ENCODE measurements around the gene CHMP2A. TPM values are rescaled to one million over a fixed set of nuclear protein-coding genes. Genes with fewer than 3 reads are reported as not detected.

CHMP2A gene
- total and polyA plus RNA-seq, 2 experiments from 2014 or later: 88.6 to 186 TPM

- Histone ChIP-seq H3K9ac (no peak overlapping the region), H3K4me2 (ENCODE audit: unreplicated experiment) (no peak overlapping the region), H3K9me3 (ENCODE audit: low read depth) (no peaks in the 10 kb centered on the region), H3K4me1 (ENCODE audit: insufficient read depth) (no peaks in the 10 kb centered on the region), H2AFZ (no peak overlapping the region), H3K27ac (no peak overlapping the region), H3K27me3 (replicated peaks; ENCODE audit: insufficient read depth) (peaks cover 7% of the 10 kb centered on the region; the same call in 1 of the 2 replicates), H4K20me1 (ENCODE audit: insufficient read depth) (no peaks in the 10 kb centered on the region), H3K79me2 (ENCODE audit: insufficient read depth) (no peaks in the 10 kb centered on the region), H3K36me3 (ENCODE audit: low read depth) (no peaks in the 10 kb centered on the region), H3K4me3 (no peak overlapping the region), H3F3A (ENCODE audit: insufficient read depth) (no peaks in the 10 kb centered on the region), H3K9me2 (ENCODE audit: insufficient read depth) (no peaks in the 10 kb centered on the region)
- in situ Hi-C loops (cut with MboI): no loop called here
- no peak for TF ChIP-seq EZH2phosphoT487 (IDR thresholded peaks at IDR 0.05; ENCODE audit: insufficient read depth, low read depth)
- TF ChIP-seq EZH2 (IDR thresholded peaks at IDR 0.05; ENCODE audit: insufficient read depth, poor library complexity, severe bottlenecking): no peak
- WGBS, 2 experiments (ENCODE audit: low coverage in 1 of 2, low lambda C conversion rate in 2 of 2, missing lambda C conversion rate in 2 of 2): 33 to 36% methylated on average over 10 of the region's 10 CpGs
- DNase-seq: no peak
These were observed 23.7 kb downstream of the CHMP2A start for GRCh38 chr19:58531034-58531840.

GRCh38 chr19:58529405-58529804, 25.5 kb downstream of the CHMP2A start:
- WGBS, 2 experiments (ENCODE audit: low coverage in 1 of 2, low lambda C conversion rate in 2 of 2, missing lambda C conversion rate in 2 of 2): 55 to 68% methylated on average over 3 of the region's 3 CpGs
- Histone ChIP-seq H3K4me1 (ENCODE audit: insufficient read depth) (no peaks in the 10 kb centered on the region), H3K36me3 (ENCODE audit: low read depth) (no peaks in the 10 kb centered on the region), H4K20me1 (ENCODE audit: insufficient read depth) (no peaks in the 10 kb centered on the region), H3K27ac (no peak overlapping the region), H3K9me3 (ENCODE audit: low read depth) (no peaks in the 10 kb centered on the region), H3K27me3 (replicated peaks; ENCODE audit: insufficient read depth) (peaks cover 7% of the 10 kb centered on the region; the same call in 1 of the 2 replicates), H3F3A (ENCODE audit: insufficient read depth) (no peaks in the 10 kb centered on the region), H3K4me3 (no peak overlapping the region), H2AFZ (no peak overlapping the region), H3K9ac (no peak overlapping the region), H3K9me2 (ENCODE audit: insufficient read depth) (no peaks in the 10 kb centered on the region), H3K4me2 (ENCODE audit: unreplicated experiment) (no peak overlapping the region), H3K79me2 (ENCODE audit: insufficient read depth) (no peaks in the 10 kb centered on the region)
- in situ Hi-C loops (cut with MboI): no loop called here
- DNase-seq: no peak
- TF ChIP-seq EZH2phosphoT487 (IDR thresholded peaks at IDR 0.05; ENCODE audit: insufficient read depth, low read depth): no peak
- no peak for TF ChIP-seq EZH2 (IDR thresholded peaks at IDR 0.05; ENCODE audit: insufficient read depth, poor library complexity, severe bottlenecking)

GRCh38 chr19:58522709-58523108, 32.2 kb downstream of the CHMP2A start:
- no peak for TF ChIP-seq EZH2 (IDR thresholded peaks at IDR 0.05; ENCODE audit: insufficient read depth, poor library complexity, severe bottlenecking)
- no peak for TF ChIP-seq EZH2phosphoT487 (IDR thresholded peaks at IDR 0.05; ENCODE audit: insufficient read depth, low read depth)
- in situ Hi-C loops (cut with MboI): no loop called here
- H3F3A ChIP-seq (ENCODE audit: insufficient read depth): peaks cover 18% of the 10 kb centered on the region; the same call in 1 of the 2 replicates
- DNase-seq: no peak
- H3K9me3 ChIP-seq (ENCODE audit: low read depth): no peaks in the 10 kb centered on the region
- H3K79me2 ChIP-seq (ENCODE audit: insufficient read depth): peaks cover 12% of the 10 kb centered on the region
- no peak overlapping the region for H3K4me2 ChIP-seq (ENCODE audit: unreplicated experiment)
- H4K20me1 ChIP-seq (ENCODE audit: insufficient read depth): no peaks in the 10 kb centered on the region
- 73 to 83% methylated on average over 3 of the region's 3 CpGs for WGBS, 2 experiments (ENCODE audit: low coverage in 1 of 2, low lambda C conversion rate in 2 of 2, missing lambda C conversion rate in 2 of 2)
- no peak overlapping the region for H3K4me3 ChIP-seq
- H3K27ac ChIP-seq: no peak overlapping the region
- H2AFZ ChIP-seq: no peak overlapping the region; the same call in 1 of the 2 replicates
- no peaks in the 10 kb centered on the region for H3K9me2 ChIP-seq (ENCODE audit: insufficient read depth)
- H3K27me3 ChIP-seq (replicated peaks; ENCODE audit: insufficient read depth): no peaks in the 10 kb centered on the region
- H3K4me1 ChIP-seq (ENCODE audit: insufficient read depth): peaks cover 12% of the 10 kb centered on the region
- no peak overlapping the region for H3K9ac ChIP-seq
- no peaks in the 10 kb centered on the region for H3K36me3 ChIP-seq (ENCODE audit: low read depth)

GRCh38 chr19:58521651-58522050, 33.3 kb downstream of the CHMP2A start:
- Histone ChIP-seq H3K9ac (no peak overlapping the region), H3K27ac (no peak overlapping the region)

More at GRCh38 chr19:58521651-58522050, 33.3 kb downstream of the CHMP2A start:
- in situ Hi-C loops (cut with MboI): no loop called here
- no peaks in the 10 kb centered on the region for H4K20me1 ChIP-seq (ENCODE audit: insufficient read depth)
- no peak for DNase-seq
- H3K4me3 ChIP-seq: no peak overlapping the region
- WGBS, 2 experiments (ENCODE audit: low coverage in 1 of 2, low lambda C conversion rate in 2 of 2, missing lambda C conversion rate in 2 of 2): 70 to 74% methylated on average over 4 of the region's 4 CpGs
- peaks cover 22% of the 10 kb centered on the region for H3K79me2 ChIP-seq (ENCODE audit: insufficient read depth)
- peaks cover 12% of the 10 kb centered on the region for H3K4me1 ChIP-seq (ENCODE audit: insufficient read depth)
- H3K4me2 ChIP-seq (ENCODE audit: unreplicated experiment): no peak overlapping the region
- no peak overlapping the region for H2AFZ ChIP-seq
- no peaks in the 10 kb centered on the region for H3K27me3 ChIP-seq (replicated peaks; ENCODE audit: insufficient read depth)
- TF ChIP-seq EZH2phosphoT487 (IDR thresholded peaks at IDR 0.05; ENCODE audit: insufficient read depth, low read depth) (no peak), EZH2 (IDR thresholded peaks at IDR 0.05; ENCODE audit: insufficient read depth, poor library complexity, severe bottlenecking) (no peak)
- no peaks in the 10 kb centered on the region for H3K36me3 ChIP-seq (ENCODE audit: low read depth)
- H3K9me3 ChIP-seq (ENCODE audit: low read depth): no peaks in the 10 kb centered on the region
- H3K9me2 ChIP-seq (ENCODE audit: insufficient read depth): no peaks in the 10 kb centered on the region
- H3F3A ChIP-seq (ENCODE audit: insufficient read depth): peaks cover 18% of the 10 kb centered on the region; the same call in 1 of the 2 replicates

Data from GM23248 (cell line).